HG02981 (cell line): Measurements from ENCODE around the gene MAP3K5.
"Not testable (repeated sequence)": the region's sequence is repeated elsewhere in the genome, so short reads cannot be mapped to it uniquely, and the experiment has no call there.

ENCODE experiments used
- ATAC-seq: cut with Tn5 transposase; IDR thresholded peaks from one replicate; pipeline ENCODE4 v1.9.1; 2021; ENCODE audit warnings: mild to moderate bottlenecking, moderate library complexity; ENCODE audit not compliant: unreplicated experiment

Gene MAP3K5

DNA sequence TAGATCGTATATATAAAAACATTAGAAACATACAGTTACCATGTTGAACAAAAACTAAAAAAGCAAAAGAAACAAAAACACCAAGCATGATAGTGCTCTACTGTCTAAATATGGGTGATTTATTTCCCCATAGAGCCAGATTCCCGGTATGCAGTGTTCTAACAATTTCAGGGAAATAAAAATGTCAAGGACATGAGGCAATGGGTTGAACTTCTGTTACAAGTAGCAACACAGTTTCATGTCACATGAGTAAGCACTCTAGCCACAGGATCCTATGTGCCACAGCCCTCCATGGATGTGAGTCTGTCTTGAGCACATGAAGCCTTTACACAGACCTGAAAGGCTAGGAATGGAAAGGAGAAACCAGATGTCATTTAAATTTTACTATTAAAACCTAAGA lies 96.0 kb downstream of the MAP3K5 start:
- ATAC-seq: no peak

- no peak for ATAC-seq
Observed at GRCh38 chr6:136695412-136695811, 96.9 kb downstream of the MAP3K5 start.

- no peak for ATAC-seq
Observed at GRCh38 chr6:136693090-136693489, 99.2 kb downstream of the MAP3K5 start.

GRCh38 chr6:136687894-136688293 lies 104.4 kb downstream of the MAP3K5 start:
- ATAC-seq: not testable (repeated sequence)

GRCh38 chr6:136685540-136686108 lies 106.7 kb downstream of the MAP3K5 start:
- ATAC-seq: no peak

DNA sequence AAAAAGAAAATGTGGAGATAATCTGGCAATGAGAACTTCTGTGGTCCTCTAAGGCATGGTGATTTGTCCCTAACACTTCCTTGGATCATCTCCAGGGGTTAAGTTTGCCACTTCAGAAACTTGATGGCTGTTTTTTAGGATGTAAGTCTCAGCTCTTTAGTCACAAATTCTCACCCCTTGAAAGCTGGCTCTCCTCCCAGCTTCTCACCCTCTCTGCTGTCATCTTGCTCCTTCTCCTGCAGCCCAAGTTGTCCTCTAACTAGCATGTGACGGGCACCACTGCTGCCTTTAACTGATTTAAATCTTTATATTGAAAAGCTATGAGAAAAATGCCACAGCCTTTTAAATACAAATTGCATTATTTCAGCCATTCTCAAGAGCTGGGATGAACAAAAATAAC lies 107.8 kb downstream of the MAP3K5 start:
- no peak for ATAC-seq

GRCh38 chr6:136683209-136683941 lies 108.9 kb downstream of the MAP3K5 start:
- ATAC-seq: no peak

- ATAC-seq: no peak
Observed at GRCh38 chr6:136682292-136682691, 110.0 kb downstream of the MAP3K5 start.

DNA sequence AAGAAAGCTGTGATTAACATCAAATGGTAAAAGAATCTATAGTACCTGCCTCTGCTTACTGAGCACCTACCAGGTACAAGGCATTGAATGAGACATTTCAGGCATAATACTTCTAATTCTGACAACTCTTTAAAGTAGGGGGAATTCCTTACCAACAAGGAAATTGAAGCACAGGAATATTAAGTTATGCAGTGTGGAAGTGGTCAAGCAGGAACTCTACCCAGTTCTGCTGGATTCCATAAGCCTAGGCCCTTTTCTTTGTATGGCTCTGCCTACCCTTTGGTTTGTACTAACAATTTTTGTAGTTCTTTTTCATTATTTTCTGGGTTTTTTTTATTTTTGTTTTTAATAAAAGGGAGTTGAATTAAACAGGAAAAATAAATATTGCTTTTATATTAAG lies 114.5 kb downstream of the MAP3K5 start:
- ATAC-seq: no peak

DNA sequence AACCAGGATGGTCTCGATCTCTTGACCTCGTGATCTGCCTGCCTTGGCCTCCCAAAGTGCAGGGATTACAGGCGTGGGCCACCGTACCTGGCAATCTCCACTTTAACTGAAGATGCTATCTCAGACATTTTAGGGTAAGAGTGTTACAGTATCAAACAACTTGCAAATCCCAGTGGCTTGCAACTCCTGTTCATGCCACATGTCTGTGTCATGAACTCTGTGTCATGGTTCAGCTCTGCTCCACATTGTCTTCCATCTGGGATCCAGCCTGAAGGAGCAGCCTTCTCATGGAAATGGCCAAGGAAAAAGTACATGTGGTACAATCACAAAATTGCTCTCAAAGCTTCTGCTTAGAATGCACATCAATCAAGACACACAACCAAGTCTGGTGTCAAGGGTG lies 114.9 kb downstream of the MAP3K5 start:
- ATAC-seq: no peak

DNA sequence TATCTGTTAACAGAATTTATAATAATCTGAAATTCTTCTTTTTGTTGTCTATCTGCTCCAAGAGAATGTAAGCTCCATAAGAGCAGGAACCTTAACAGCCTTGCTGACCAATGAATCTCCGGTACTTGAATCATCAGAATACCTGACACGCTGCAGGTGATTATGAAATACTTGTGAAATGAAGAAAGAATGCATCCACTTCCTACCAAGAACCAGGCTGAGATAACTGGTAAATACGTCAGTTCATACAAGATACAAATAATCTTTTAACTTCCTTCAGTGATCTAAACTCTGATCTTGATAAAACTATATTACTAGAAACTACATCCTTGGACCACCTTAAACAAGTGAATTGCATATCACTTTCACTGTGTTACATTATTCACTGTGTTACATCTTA lies 116.2 kb downstream of the MAP3K5 start:
- no peak for ATAC-seq

GRCh38 chr6:136673571-136673970 lies 118.7 kb downstream of the MAP3K5 start:
- ATAC-seq: no peak

- ATAC-seq: no peak
Observed at GRCh38 chr6:136672144-136672543, 120.1 kb downstream of the MAP3K5 start.

DNA sequence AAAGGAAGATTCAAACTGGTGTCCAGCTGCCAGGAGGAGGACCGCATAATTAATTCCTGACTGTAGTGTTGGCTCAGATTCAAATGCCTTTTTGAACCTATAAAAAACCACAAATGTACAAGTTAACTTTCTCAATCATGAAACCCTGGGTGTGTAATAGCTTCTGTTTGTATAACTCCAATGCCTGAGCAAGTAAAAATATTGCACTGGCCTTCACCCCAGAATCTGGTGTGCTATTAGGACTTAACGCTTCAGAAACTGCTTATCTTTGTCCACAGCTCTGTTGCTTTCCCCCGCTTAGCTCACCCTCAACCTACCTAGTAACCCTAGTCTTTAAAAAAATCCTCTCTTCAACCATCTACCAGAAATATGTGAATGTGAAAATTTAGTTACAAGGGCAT lies 123.0 kb downstream of the MAP3K5 start:
- no peak for ATAC-seq

DNA sequence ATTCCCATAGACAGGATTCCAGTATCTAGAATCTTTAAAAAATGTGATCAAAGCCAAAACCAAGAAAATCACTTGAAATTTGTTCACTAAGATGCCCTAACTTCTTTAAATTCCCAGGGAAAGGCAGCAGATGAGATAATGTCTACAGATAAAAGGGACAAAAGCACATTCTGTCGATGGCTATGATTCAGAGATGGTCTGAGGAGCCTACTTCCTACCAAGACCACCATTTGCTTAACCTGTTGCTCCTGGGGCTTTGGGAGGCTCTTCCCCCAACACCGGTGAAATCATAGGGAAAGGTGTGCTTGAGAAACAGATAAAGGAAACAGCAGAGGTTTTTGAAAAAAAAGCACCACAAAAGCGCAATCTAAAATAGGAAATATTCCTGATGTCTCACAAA lies 123.7 kb downstream of the MAP3K5 start:
- no peak for ATAC-seq

DNA sequence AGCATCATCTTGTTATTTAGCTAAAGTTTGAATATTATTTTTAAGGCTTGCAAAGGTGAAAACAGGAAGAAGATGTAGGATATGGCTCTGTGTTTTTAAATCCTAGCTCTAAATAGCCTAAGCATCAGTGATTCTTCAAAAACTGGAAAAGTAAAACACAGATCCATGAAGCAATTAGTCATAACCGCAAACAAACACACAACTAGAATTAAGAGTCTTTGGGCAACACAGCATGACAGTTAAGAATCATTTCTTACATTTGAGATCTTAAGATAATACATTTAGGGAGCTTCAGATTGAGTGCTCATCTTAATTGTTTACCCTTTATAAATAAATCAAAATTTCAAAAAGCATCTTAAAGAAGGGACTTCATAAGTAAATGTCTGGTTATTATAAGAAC lies 126.2 kb downstream of the MAP3K5 start:
- ATAC-seq: no peak

DNA sequence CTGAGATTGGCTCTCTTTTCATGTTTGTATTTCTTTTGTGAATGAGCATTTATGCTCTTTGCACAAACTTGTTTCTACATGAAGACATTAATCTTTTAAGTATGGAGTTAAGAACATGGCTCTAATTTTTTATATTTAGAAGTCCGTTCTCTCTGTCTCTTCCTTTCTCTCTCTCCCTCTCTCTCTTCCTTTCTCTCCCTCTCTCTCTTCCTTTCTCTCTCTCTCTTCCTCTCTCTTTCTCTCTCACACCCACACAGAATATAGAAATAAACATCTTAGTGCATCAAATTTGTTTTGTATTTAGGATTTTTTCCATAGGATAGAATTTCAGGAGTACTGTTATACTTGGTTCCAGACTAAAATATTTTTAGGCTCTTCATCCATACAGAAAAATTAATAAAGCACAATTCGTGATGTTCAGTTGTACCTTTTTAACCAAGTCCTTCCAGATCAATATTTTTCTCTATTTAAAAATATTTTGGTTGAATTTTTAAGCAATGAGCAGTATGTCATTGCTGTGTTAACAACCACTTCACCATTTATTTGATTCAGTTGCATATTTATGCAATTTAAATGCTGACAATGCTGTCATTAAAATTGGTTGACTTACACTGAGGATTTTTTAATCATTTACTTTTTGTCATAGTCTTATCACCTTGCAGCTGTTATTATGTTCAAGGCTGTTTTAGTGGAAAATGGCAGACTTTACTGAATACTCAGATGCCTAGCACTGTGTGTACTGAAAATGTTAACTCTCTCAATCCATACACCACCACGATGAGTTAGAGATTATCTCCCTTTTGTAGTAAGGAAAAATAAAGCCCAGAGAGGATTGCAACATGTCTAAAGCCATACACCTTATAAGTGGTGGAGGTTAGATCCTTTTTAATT lies 129.7 kb downstream of the MAP3K5 start:
- no peak for ATAC-seq

DNA sequence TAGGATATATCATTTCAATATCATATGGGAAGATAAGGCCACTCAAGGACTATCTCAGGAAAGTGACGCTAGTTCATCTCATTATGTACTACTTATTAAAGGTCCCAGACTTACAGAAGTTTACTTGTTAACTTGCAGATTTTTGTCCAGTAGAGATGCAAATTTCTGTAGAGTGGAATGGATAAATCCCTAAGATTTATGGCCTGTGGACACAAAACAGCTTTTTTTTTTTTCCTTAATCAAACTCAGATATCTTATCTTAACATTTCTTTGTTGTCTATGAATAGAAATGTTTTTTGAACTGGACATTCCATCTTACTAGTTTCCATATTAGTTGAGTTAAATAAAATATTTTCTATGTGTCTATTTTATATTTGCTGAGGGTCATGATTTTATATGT lies 131.6 kb downstream of the MAP3K5 start:
- ATAC-seq: no peak

- no peak for ATAC-seq
Observed at GRCh38 chr6:136659991-136660499, 132.2 kb downstream of the MAP3K5 start.

GRCh38 chr6:136658711-136659110 lies 133.6 kb downstream of the MAP3K5 start:
- no peak for ATAC-seq

DNA sequence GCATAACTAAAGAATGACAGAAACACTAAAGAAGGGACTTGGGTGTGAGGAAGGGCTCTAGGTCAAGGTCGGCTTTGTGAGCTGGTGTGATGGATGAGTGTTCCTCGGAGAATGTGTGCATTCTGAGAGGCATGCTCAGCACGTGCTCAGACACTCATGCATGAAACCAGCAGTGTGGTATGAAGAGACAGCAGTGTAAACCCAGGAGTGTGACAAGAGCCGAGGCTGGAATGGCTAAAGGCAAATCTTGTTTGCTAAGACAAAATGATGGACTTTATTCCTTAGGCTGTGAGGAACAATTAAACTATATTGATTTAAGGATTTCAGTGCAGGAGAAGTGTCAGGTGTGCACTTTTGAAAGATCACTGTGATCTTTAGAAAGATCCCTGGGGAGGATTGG lies 134.6 kb downstream of the MAP3K5 start:
- no peak for ATAC-seq

DNA sequence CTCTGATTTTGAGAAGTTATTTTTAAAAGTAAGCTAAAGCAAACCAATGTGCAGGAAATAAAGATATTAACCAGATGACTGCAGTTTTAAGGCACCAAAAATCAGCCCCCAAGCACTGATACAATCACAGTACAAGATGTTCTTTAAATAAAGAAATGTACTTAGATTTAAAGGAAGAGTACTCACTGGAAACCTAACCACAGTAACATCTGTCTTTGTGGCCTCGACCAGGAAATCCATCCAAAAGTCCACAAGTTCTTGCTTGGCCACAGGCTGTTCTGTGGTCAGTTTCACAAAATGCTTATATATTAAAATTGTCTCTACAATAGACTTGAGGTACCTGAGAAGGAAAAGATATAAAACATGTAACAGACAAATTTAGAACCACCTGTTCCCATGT lies 136.2 kb downstream of the MAP3K5 start:
- ATAC-seq: no peak
